GM23338 (cell line): ENCODE measurements around the gene S1PR3. TPM values are rescaled to one million over a fixed set of nuclear protein-coding genes. Genes with fewer than 3 reads are reported as not detected.

Source experiments
- ATAC-seq: fragments of 200-7000 bp; cut with Tn5 transposase; 3 replicates; pipeline ENCODE4 v1.9.1; 2020
- DNase-seq: peaks from one replicate; pipeline ENCODE4 v3.0.0-alpha.2; 2015; ENCODE audit warnings: low spot score
- H2AFZ ChIP-seq: fragments of 200-600 bp; sonication (generic); 2 replicates; pipeline ENCODE4 v1.8.0; 2016; ENCODE audit warnings: antibody characterized with exemption, mild to moderate bottlenecking, moderate library complexity
- H3F3A ChIP-seq: fragments of 200-600 bp; sonication (generic); replicated peaks from 2 replicates; pipeline ENCODE4 v1.8.0; 2017; ENCODE audit warnings: antibody characterized with exemption, mixed run types, low read depth
- H3K27ac ChIP-seq: fragments of 200-600 bp; sonication (generic); 2 replicates; pipeline ENCODE4 v1.6.1; 2016; ENCODE audit warnings: low read depth
- H3K27me3 ChIP-seq: fragments of 200-600 bp; sonication (generic); 2 replicates; pipeline ENCODE4 v1.8.0; 2016; ENCODE audit warnings: mild to moderate bottlenecking, mixed run types, moderate library complexity; ENCODE audit not compliant: insufficient read depth
- H3K36me3 ChIP-seq: fragments of 200-600 bp; sonication (generic); 2 replicates; pipeline ENCODE4 v1.8.0; 2016; ENCODE audit warnings: mild to moderate bottlenecking; ENCODE audit not compliant: insufficient read depth
- H3K4me1 ChIP-seq: fragments of 200-600 bp; sonication (generic); 2 replicates; pipeline ENCODE4 v1.8.0; 2016; ENCODE audit warnings: mild to moderate bottlenecking, moderate library complexity; ENCODE audit not compliant: insufficient read depth
- H3K4me2 ChIP-seq: fragments of 200-600 bp; sonication (generic); 2 replicates; pipeline ENCODE4 v1.7.1; 2017; ENCODE audit warnings: mixed run types
- H3K4me3 ChIP-seq: fragments of 200-600 bp; sonication (generic); 2 replicates; pipeline ENCODE4 v1.6.1; 2016; ENCODE audit warnings: mixed run types
- H3K79me2 ChIP-seq: fragments of 200-600 bp; sonication (generic); replicated peaks from 2 replicates; pipeline ENCODE4 v1.8.0; 2017; ENCODE audit warnings: mild to moderate bottlenecking; ENCODE audit not compliant: insufficient read depth
- H3K9me2 ChIP-seq: fragments of 200-600 bp; sonication (generic); 2 replicates; pipeline ENCODE4 v1.8.0; 2017; ENCODE audit not compliant: insufficient read depth
- H4K20me1 ChIP-seq: fragments of 200-600 bp; sonication (generic); replicated peaks from 2 replicates; pipeline ENCODE4 v1.8.0; 2017; ENCODE audit warnings: mild to moderate bottlenecking; ENCODE audit not compliant: insufficient read depth
- H3K27ac Mint-ChIP-seq: 2 replicates; pipeline ENCODE4 v1.8.0; 2020; ENCODE audit warnings: inconsistent platforms, mild to moderate bottlenecking, moderate library complexity, mixed read lengths
- H3K27me3 Mint-ChIP-seq: 3 replicates; pipeline ENCODE4 v1.8.0; 2022; ENCODE audit warnings: low read depth, mild to moderate bottlenecking, moderate library complexity, mixed read lengths, inconsistent platforms; ENCODE audit not compliant: insufficient read depth, poor library complexity
- H3K36me3 Mint-ChIP-seq: 3 replicates; pipeline ENCODE4 v1.8.0; 2021; ENCODE audit warnings: low read depth, mild to moderate bottlenecking, inconsistent platforms, moderate library complexity, mixed read lengths
- H3K4me1 Mint-ChIP-seq: 3 replicates; pipeline ENCODE4 v1.8.0; 2020; ENCODE audit warnings: mild to moderate bottlenecking, inconsistent platforms, mixed read lengths
- H3K4me3 Mint-ChIP-seq: 3 replicates; pipeline ENCODE4 v1.8.0; 2021; ENCODE audit warnings: moderate library complexity, mild to moderate bottlenecking, inconsistent platforms, mixed read lengths
- H3K9me3 Mint-ChIP-seq: 3 replicates; pipeline ENCODE4 v1.8.0; 2020; ENCODE audit warnings: moderate library complexity, mild to moderate bottlenecking, inconsistent platforms, mixed read lengths
- CREB1 ChIP-seq: fragments of 250-450 bp; sonication (Bioruptor Pico); IDR thresholded peaks from 2 replicates; pipeline ENCODE4 v1.5.0; 2020; ENCODE audit warnings: low read depth, mild to moderate bottlenecking, moderate library complexity
- CTCF ChIP-seq, 2 experiments: fragments of 200-600 bp in 1 of 2; sonication (generic) in 1 of 2; conservative IDR thresholded peaks; 2 replicates each; pipeline versions ENCODE4 v1.5.1 to v1.6.1; 2016 to 2017; ENCODE audit warnings: antibody characterized with exemption in 2 of 2, low read depth in 2 of 2, mild to moderate bottlenecking in 2 of 2, moderate library complexity in 1 of 2
- JUNB ChIP-seq: IDR thresholded peaks from one replicate; pipeline ENCODE4 v1.6.1; 2016; ENCODE audit warnings: antibody characterized with exemption; ENCODE audit not compliant: unreplicated experiment
- POLR2AphosphoS5 ChIP-seq: IDR thresholded peaks from 2 replicates; pipeline ENCODE4 v1.6.1; 2016; ENCODE audit warnings: antibody characterized with exemption, low read depth
- REST ChIP-seq: IDR thresholded peaks from one replicate; pipeline ENCODE4 v1.6.1; 2018; ENCODE audit warnings: antibody characterized with exemption; ENCODE audit not compliant: unreplicated experiment
- ZNF114 ChIP-seq: fragments of 250-450 bp; sonication (Bioruptor Pico); IDR thresholded peaks from 2 replicates; pipeline ENCODE4 v1.5.0; 2020; ENCODE audit warnings: mild to moderate bottlenecking, moderate library complexity
- ZNF462 ChIP-seq: fragments of 250-450 bp; sonication (Bioruptor Pico); IDR thresholded peaks from 2 replicates; pipeline ENCODE4 v1.5.0; 2020; ENCODE audit warnings: mild to moderate bottlenecking, moderate library complexity
- polyA plus RNA-seq: library from polyadenylated mRNA; unstranded; fragments of >200 nt; fragmentation: Nextera tagmentation; extraction: Ambion mirVana; gene quantifications from 2 replicates; pipeline ENCODE4 v1.2.1, GENCODE V29; 2016
- total RNA-seq: library from RNA; depleted of rRNA; stranded (reverse); fragments of >200 nt; shearing (Covaris generic); gene quantifications from 2 replicates; pipeline ENCODE4 v1.2.3, GENCODE V29; 2014

S1PR3 gene
- total and polyA plus RNA-seq, 2 experiments from 2014 or later, result 2.1 to 7.6 TPM

- no peak for TF ChIP-seq ZNF462
- no peak for TF ChIP-seq CTCF (conservative IDR thresholded peaks at IDR 0.05; ENCODE audit: low read depth in 2 of 2)
- no peak for TF ChIP-seq JUNB
Observed at GRCh38 chr9:88951155-88951542, 40.1 kb upstream of the S1PR3 start (continued).

- Mint-ChIP-seq H3K4me1 (peaks cover 10% of the 10 kb centered on the region), H3K9me3 (no peaks in the 10 kb centered on the region; the same call in 2 of the 3 replicates), H3K4me3 (no peak overlapping the region), H3K36me3 (no peaks in the 10 kb centered on the region), H3K27ac (no peak overlapping the region), H3K27me3 (peaks cover 13% of the 10 kb centered on the region)
- DNase-seq (no peak), ATAC-seq (no peak)
- TF ChIP-seq CTCF (conservative IDR thresholded peaks at IDR 0.05; ENCODE audit: low read depth in 2 of 2) (no peak), REST (no peak), ZNF114 (no peak), JUNB (no peak), POLR2AphosphoS5 (no peak), CREB1 (CRISPR knock-in tag) (no peak)
- H3K4me3 ChIP-seq, result no peak overlapping the region
- peaks cover 4% of the 10 kb centered on the region; the same call in 1 of the 2 replicates for H3K9me2 ChIP-seq
- H2AFZ ChIP-seq, result no peak overlapping the region
- H4K20me1 ChIP-seq, result no peaks in the 10 kb centered on the region
- H3K27ac ChIP-seq, result no peak overlapping the region
- H3K36me3 ChIP-seq, result no peaks in the 10 kb centered on the region
- H3K27me3 ChIP-seq, result no peaks in the 10 kb centered on the region
- H3K4me2 ChIP-seq, result no peak overlapping the region
- H3K4me1 ChIP-seq, result peaks cover 2% of the 10 kb centered on the region; the same call in 1 of the 2 replicates
- H3F3A ChIP-seq, result no peaks in the 10 kb centered on the region
- H3K79me2 ChIP-seq, result no peaks in the 10 kb centered on the region
Observed at GRCh38 chr9:88952086-88952615, 39.1 kb upstream of the S1PR3 start.
